ENCODE measurements around the gene NOG.

DNA sequence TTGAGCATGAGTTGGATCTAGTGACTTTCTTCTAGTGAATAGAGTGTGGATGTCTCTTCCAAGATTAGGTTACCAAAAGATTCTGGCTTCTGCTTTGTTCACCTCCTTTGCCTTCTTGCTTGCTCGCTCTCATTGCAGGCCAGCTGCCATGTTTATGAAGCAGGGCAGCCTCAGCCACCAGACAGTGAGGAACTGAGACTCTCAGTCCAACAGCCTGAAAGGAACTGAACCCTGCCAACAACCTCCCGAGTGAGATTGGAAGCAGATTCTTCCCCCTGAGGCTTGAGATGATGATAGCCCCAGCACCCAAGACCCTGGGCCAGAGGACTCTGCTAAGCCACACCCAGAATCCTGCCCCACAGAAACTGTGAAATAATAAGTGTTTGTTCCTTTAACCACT is 48.4 kb downstream of the NOG start:
- TF ChIP-seq, protein P1, sequence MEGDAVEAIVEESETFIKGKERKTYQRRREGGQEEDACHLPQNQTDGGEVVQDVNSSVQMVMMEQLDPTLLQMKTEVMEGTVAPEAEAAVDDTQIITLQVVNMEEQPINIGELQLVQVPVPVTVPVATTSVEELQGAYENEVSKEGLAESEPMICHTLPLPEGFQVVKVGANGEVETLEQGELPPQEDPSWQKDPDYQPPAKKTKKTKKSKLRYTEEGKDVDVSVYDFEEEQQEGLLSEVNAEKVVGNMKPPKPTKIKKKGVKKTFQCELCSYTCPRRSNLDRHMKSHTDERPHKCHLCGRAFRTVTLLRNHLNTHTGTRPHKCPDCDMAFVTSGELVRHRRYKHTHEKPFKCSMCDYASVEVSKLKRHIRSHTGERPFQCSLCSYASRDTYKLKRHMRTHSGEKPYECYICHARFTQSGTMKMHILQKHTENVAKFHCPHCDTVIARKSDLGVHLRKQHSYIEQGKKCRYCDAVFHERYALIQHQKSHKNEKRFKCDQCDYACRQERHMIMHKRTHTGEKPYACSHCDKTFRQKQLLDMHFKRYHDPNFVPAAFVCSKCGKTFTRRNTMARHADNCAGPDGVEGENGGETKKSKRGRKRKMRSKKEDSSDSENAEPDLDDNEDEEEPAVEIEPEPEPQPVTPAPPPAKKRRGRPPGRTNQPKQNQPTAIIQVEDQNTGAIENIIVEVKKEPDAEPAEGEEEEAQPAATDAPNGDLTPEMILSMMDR (IDR thresholded peaks at IDR 0.05; ENCODE audit: borderline replicate concordance, extremely low read depth, low read length, poor library complexity, severe bottlenecking) = no peak
- TF ChIP-seq EZH2 (IDR thresholded peaks at IDR 0.05; ENCODE audit: borderline replicate concordance, low read depth, low read length, severe bottlenecking) = no peak
